ENCODE data around the gene RTP1. TPM values are rescaled to one million over a fixed set of nuclear protein-coding genes. Genes with fewer than 3 reads are reported as not detected.

The RTP1 gene
- total RNA-seq, 4 donors from 2014 or later: not detected

DNA sequence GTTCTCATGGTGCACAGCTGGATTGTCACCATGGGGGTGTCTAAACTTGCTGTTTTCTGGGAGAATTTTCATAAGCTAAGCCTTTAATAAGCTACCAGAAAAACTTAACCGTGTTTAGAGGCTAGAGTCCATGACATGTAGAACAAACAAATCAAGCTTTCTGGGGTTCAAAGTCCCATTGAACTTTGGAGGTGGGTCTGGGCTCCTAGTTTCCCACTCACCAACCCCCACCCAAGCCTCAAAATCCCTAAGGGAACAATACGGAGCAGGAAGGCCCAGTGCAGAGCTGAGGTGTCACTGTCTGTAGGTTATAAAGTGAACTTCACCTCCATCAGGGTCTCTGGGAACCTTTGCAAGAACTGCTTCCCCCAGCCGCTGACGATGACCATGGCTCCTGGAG lies 25.5 kb downstream of the RTP1 start:
- Histone ChIP-seq H3K4me3 (replicated peaks in 1 of 3) (no peak overlapping the region), H3K9me3 (no peaks in the 10 kb centered on the region), H3K27ac (no peak overlapping the region), H3K4me1 (no peaks in the 10 kb centered on the region), H3K27me3 (no peaks in the 10 kb centered on the region), H3K36me3 (no peaks in the 10 kb centered on the region)
- intact Hi-C loops (cut with DNase I): loop anchor here (10.0 kb wide), 1 partner anchor 452 kb away; the partner anchor contains the start of gene SST
- no peak for TF ChIP-seq CTCF (IDR thresholded peaks at IDR 0.05)
- TF ChIP-seq POLR2A (IDR thresholded peaks at IDR 0.05): no peak
- WGBS, 2 donors: 64 to 75% methylated on average over 4 of the region's 4 CpGs
- no peak for DNase-seq

DNA sequence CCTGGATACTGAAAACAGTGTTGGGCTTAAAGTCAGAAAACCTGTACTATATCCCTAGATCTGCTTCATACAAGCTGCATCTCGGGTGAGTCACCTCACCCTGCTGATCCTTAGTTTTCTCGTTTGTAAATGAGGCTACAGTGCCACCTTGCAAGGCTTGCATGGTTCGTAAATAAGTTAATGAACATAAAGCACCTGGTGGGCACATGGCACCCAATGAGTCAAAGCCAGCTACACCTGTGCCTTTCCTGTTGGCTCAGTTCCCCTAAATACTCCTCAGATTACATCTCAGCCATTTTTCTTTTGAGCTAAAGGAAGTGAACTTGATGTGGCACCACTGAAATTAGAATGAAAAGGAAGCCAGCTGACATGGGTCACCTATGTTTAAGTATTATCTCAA lies 26.5 kb downstream of the RTP1 start:
- no peaks in the 10 kb centered on the region for H3K4me1 ChIP-seq
- 73 to 85% methylated on average over 3 of the region's 3 CpGs for WGBS, 2 donors
- intact Hi-C loops (cut with DNase I): loop anchor here (10.0 kb wide), 1 partner anchor 451 kb away; the partner anchor contains the start of gene SST

DNA sequence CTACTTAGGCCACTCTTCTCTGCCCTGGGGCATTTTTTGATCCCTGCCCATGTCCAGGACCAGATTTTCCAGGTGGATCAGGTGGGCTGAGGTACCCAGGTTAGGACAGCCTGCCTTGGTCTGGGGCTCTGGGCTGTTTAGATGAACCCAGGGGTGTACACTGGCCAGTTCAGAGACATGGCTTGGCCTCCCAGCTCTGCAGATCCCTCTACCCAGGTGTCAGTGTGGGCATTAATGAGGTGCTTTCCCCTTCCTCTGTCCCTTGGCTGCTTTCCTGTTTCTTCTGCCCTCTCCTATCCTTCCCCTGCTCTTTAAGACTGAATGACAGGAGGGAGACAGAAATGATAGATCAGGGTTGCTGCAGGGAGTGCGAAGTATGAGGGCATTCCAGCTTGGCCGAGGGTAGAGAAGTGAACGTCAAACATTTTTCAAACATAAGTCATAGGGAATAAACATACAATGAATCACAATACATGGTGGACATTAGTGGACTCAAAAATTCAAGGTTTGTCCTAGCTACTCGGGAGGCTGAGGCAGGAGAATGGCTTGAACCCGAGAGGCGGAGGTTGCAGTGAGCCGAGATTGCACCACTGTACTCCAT lies 30.5 kb downstream of the RTP1 start:
- WGBS, 2 donors: 91 to 92% methylated on average over 7 of the region's 7 CpGs
- no peak overlapping the region for H3K4me3 ChIP-seq (replicated peaks in 1 of 3)
- H3K9me3 ChIP-seq: no peaks in the 10 kb centered on the region
- H3K27me3 ChIP-seq: no peaks in the 10 kb centered on the region
- no peak for DNase-seq
- intact Hi-C loops (cut with DNase I): loop anchor here (10.0 kb wide), 1 partner anchor 447 kb away; the partner anchor contains the start of gene SST
- no peaks in the 10 kb centered on the region for H3K36me3 ChIP-seq
- TF ChIP-seq POLR2A (IDR thresholded peaks at IDR 0.05) (no peak), CTCF (IDR thresholded peaks at IDR 0.05) (no peak)
- no peaks in the 10 kb centered on the region for H3K4me1 ChIP-seq
- no peak overlapping the region for H3K27ac ChIP-seq

More for the DNA sequence above, 26.5 kb downstream of the RTP1 start:
- Histone ChIP-seq H3K27me3 (no peaks in the 10 kb centered on the region), H3K9me3 (no peaks in the 10 kb centered on the region), H3K27ac (no peak overlapping the region), H3K4me3 (replicated peaks in 1 of 3) (no peak overlapping the region), H3K36me3 (no peaks in the 10 kb centered on the region)
- no peak for TF ChIP-seq CTCF (IDR thresholded peaks at IDR 0.05)
- no peak for TF ChIP-seq POLR2A (IDR thresholded peaks at IDR 0.05)
- no peak for DNase-seq

GRCh38 chr3:187228740-187229139 lies 31.5 kb downstream of the RTP1 start:
- no peaks in the 10 kb centered on the region for H3K27me3 ChIP-seq
- no peaks in the 10 kb centered on the region for H3K36me3 ChIP-seq
- no peak overlapping the region for H3K27ac ChIP-seq
- no peaks in the 10 kb centered on the region for H3K4me1 ChIP-seq
- WGBS, 2 donors: 76 to 79% methylated on average over 2 of the region's 2 CpGs
- no peak overlapping the region for H3K4me3 ChIP-seq (replicated peaks in 1 of 3)
- intact Hi-C loops (cut with DNase I): loop anchor here (10.0 kb wide), 1 partner anchor 446 kb away; the partner anchor contains the start of gene SST
- no peaks in the 10 kb centered on the region for H3K9me3 ChIP-seq
- TF ChIP-seq CTCF (IDR thresholded peaks at IDR 0.05) (no peak), POLR2A (IDR thresholded peaks at IDR 0.05) (no peak)
- no peak for DNase-seq

DNA sequence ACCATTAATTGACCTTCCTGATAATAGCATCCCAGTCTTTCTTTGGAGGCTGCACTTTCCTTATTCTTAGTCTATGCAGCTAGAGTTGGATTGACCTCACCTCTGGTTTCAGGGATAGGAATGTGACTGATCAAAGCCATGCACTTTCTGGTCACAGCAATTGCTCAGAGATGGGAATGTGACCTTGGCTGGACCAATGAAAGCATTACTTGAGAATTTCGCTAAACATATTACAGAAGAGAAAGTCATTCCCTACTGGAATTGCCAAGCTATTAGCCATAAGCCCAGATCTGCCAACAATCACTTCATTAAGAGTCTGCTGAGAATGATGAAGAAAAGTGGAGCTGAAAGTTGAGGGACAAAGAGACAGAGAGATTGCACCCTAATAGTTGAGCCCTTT lies 32.7 kb downstream of the RTP1 start:
- no peak for DNase-seq
- Histone ChIP-seq H3K36me3 (no peaks in the 10 kb centered on the region), H3K4me1 (no peaks in the 10 kb centered on the region), H3K9me3 (no peaks in the 10 kb centered on the region), H3K27ac (no peak overlapping the region), H3K4me3 (replicated peaks in 1 of 3) (no peak overlapping the region), H3K27me3 (no peaks in the 10 kb centered on the region)
- intact Hi-C loops (cut with DNase I): no loop called here
- TF ChIP-seq CTCF (IDR thresholded peaks at IDR 0.05) (no peak), POLR2A (IDR thresholded peaks at IDR 0.05) (no peak)
- 89% methylated on average over 1 of the region's 1 CpG for WGBS, 2 donors

All from thyroid gland (tissue), 4 donors.